Common myeloid progenitor, CD34-positive (primary cell): ENCODE data around the gene ANKRD10.
"Not testable (repeated sequence)": the region's sequence is repeated elsewhere in the genome, so short reads cannot be mapped to it uniquely, and the experiment has no call there.

Experiments
- CTCF ChIA-PET: fragments of 350-600 bp; sonication (Branson Sonifier 250); formaldehyde crosslinking; loops from one replicate; lab custom pipeline; 2021; ENCODE audit warnings: antibody characterized with exemption; lab: Charles Lee
- POLR2A ChIA-PET: fragments of 350-600 bp; sonication (Branson Sonifier 250); formaldehyde crosslinking; loops from one replicate; lab custom pipeline; 2021; ENCODE audit warnings: antibody characterized with exemption; lab: Charles Lee
- DNase-seq, 3 donors: peaks; one replicate each; pipeline versions ENCODE4 v3.0.0 to v3.0.0-alpha.2; 2013
- H3K27ac ChIP-seq, 2 experiments: 1 replicate in 1 of 2; 2 replicates in 1 of 2; pipeline ENCODE4 v1.7.0; 2013; ENCODE audit warnings: inconsistent platforms in 2 of 2, low read length in 2 of 2, mild to moderate bottlenecking in 2 of 2, low read depth in 1 of 2, moderate library complexity in 1 of 2; ENCODE audit not compliant: severe bottlenecking in 2 of 2, insufficient read depth in 1 of 2, poor library complexity in 1 of 2
- H3K27me3 ChIP-seq, 5 experiments: replicated peaks in 2 of 5; 1 replicate in 3 of 5; 2 replicates in 2 of 5; pipeline versions ENCODE4 v1.6.1 to v1.7.0; 2013; ENCODE audit warnings: low read length in 4 of 5, mild to moderate bottlenecking in 2 of 5, moderate library complexity in 2 of 5, inconsistent platforms in 1 of 5; ENCODE audit not compliant: insufficient read depth in 5 of 5, control insufficient read depth in 4 of 5
- H3K36me3 ChIP-seq, 4 experiments: 1 replicate in 2 of 4; 2 replicates in 2 of 4; pipeline versions ENCODE4 v1.6.1 to v1.7.0; 2013; ENCODE audit warnings: low read length in 3 of 4, control low read depth in 1 of 4, mild to moderate bottlenecking in 1 of 4; ENCODE audit not compliant: control insufficient read depth in 4 of 4, insufficient read depth in 4 of 4
- H3K4me1 ChIP-seq, 4 experiments: 1 replicate in 3 of 4; 2 replicates in 1 of 4; pipeline versions ENCODE4 v1.6.1 to v1.7.1; 2013; ENCODE audit warnings: low read length in 3 of 4, mild to moderate bottlenecking in 3 of 4, control low read depth in 1 of 4, inconsistent platforms in 1 of 4, moderate library complexity in 1 of 4; ENCODE audit not compliant: control insufficient read depth in 4 of 4, insufficient read depth in 4 of 4; ENCODE audit errors: control extremely low read depth in 1 of 4
- H3K4me3 ChIP-seq, 7 experiments: 1 replicate in 4 of 7; 2 replicates in 3 of 7; pipeline versions ENCODE4 v1.5.1 to v1.7.0; 2013; ENCODE audit warnings: mild to moderate bottlenecking in 7 of 7, low read length in 6 of 7, moderate library complexity in 6 of 7, inconsistent platforms in 2 of 7, low read depth in 2 of 7, control low read depth in 1 of 7; ENCODE audit not compliant: insufficient read depth in 4 of 7, control insufficient read depth in 1 of 7; ENCODE audit errors: extremely low read depth in 1 of 7
- H3K9me3 ChIP-seq, 5 experiments: 1 replicate in 4 of 5; 2 replicates in 1 of 5; pipeline versions ENCODE4 v1.6.1 to v1.7.1; 2013; ENCODE audit warnings: low read length in 4 of 5, mild to moderate bottlenecking in 2 of 5, inconsistent platforms in 1 of 5, low read depth in 1 of 5, moderate library complexity in 1 of 5; ENCODE audit not compliant: control insufficient read depth in 4 of 5, insufficient read depth in 2 of 5; ENCODE audit errors: control extremely low read depth in 1 of 5
- WGBS: methylation state at CpG from one replicate; pipeline ENCODE4 v1.1.5; 2013; ENCODE audit not compliant: insufficient coverage; 5-methylcytosine and 5-hydroxymethylcytosine counted together

The ANKRD10 gene

DNA sequence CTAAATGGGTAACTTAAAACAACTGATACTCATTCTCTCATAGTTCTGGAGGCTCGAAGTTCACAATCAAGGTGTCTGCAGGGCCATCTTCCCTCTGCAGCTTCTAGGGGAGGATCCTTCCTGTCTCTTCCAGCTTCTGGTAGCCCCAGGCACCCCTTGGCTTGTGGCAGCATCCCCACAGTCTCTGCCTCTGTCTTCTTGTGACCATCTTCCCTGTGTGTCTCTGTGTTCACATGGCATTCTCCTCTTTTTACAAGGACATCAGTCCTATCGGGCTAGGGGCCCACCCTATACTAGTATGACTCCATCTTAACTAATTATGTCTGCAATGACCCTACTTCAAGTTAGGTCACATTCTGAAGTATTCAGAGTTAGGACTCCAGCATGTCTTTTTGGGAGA lies 73.5 kb downstream of the ANKRD10 start:
- Histone ChIP-seq H3K27me3 (peaks cover 0 to 6% (median 0%) of the 10 kb centered on the region in 5 experiments), H3K27ac (no peak overlapping the region), H3K4me3 (no peak overlapping the region), H3K9me3 (peaks cover 0 to 6% (median 2%) of the 10 kb centered on the region in 5 experiments), H3K36me3 (no peaks in the 10 kb centered on the region), H3K4me1 (no peaks in the 10 kb centered on the region)
- ChIA-PET CTCF (no interaction called here), POLR2A (no interaction called here)
- WGBS, result 100% methylated on average over 2 of the region's 2 CpGs
- no peak for DNase-seq

DNA sequence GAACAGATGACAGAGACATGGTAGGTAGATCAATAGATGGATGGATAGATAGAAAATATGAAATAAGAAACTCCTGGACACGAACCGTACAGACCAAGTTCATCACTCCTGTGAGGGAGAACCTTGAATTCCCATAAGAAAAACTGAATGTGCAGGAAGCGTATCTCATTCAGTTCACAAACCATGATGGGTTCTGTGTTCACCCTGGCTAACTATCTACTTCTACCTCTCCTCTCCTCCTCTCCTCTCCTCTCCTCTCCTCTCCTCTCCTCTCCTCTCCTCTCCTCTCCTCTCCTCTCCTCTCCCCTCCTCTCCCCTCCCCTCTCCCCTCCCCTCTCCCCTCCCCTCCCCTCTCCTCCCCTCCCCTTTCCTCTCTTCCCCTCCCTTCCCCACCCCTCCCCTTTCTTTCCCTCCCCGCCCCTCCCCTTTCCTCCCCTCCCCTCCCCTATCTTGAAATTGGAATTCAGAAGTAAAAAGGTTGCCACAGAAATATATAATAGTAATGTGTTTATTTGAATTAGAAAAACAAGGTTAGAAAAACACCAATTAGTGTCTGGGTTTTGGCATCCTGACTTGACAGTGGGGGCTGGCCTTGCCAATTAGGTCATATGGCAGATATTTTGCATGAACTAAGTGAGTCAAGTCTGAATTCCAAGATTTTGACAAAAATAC lies 75.9 kb downstream of the ANKRD10 start:
- WGBS, result 83% methylated on average over 2 of the region's 4 CpGs
- Histone ChIP-seq H3K9me3 (peaks cover 0 to 6% (median 2%) of the 10 kb centered on the region in 5 experiments), H3K27ac (no peak overlapping the region), H3K36me3 (no peaks in the 10 kb centered on the region), H3K27me3 (peaks cover 0 to 8% (median 5%) of the 10 kb centered on the region in 5 experiments), H3K4me1 (no peaks in the 10 kb centered on the region), H3K4me3 (no peak overlapping the region)
- DNase-seq, result no peak
- CTCF ChIA-PET, result no interaction called here
- POLR2A ChIA-PET, result no interaction called here

DNA sequence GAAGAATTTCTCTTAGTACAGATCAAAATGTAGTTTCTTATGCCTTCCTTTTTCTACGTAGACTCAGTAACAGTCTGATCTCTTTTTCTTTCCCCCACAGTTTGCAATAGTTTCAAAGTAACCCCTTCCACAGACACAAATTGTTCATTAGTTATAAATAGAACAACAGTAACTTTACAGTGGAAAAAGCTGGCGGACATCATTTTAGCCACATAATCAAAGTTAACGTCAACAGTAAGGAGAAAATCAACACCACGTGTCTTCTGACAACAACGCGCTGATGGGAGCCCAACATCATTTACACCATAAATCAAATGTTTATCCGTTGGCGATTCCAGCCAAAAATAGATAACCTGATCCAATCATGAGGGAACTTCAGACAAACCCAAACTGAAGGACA lies 76.8 kb downstream of the ANKRD10 start:
- no peak for DNase-seq
- CTCF ChIA-PET, result no interaction called here
- Histone ChIP-seq H3K4me1 (no peaks in the 10 kb centered on the region), H3K9me3 (peaks cover 0 to 6% (median 2%) of the 10 kb centered on the region in 5 experiments), H3K36me3 (no peaks in the 10 kb centered on the region), H3K27me3 (peaks cover 0 to 8% (median 5%) of the 10 kb centered on the region in 5 experiments), H3K27ac (no peak overlapping the region), H3K4me3 (no peak overlapping the region)
- WGBS, result 95% methylated on average over 5 of the region's 8 CpGs
- POLR2A ChIA-PET, result no interaction called here

DNA sequence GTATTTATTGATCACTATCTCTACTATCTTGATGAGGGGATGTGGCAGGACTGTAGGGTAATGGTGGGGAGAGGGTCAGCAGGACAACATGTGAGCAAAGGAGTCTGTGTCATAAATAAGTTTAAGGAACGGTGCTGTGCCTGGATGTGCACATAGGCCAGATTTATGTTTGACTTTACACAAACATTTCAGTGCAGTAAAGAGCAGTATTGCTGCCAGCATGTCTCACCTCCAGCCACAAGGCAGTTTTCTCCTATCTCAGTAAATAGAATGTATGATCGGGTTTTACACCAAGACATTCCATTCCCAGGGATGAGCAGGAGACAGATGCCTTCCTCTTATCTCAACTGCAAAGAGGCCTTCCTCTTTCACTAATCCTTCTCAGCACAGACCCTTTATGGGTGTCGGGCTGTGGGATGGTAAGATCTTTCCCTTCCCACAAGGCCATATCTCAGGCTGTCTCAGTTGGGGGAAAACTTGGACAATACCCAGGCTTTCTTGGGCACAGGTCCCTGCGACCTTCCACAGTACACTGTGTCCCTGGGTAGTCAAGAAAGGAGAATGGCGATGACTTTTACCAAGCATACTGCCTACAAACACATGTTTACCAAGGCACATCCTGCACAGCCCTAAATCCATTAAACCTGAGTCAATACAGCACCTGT lies 77.3 kb downstream of the ANKRD10 start:
- H3K27ac ChIP-seq, DNase-seq, H3K4me3 ChIP-seq, H3K36me3 ChIP-seq, H3K4me1 ChIP-seq, H3K9me3 ChIP-seq, CTCF ChIA-PET, POLR2A ChIA-PET: not testable (repeated sequence)
- WGBS, result 100% methylated on average over 1 of the region's 5 CpGs
- peaks cover 0 to 10% (median 5%) of the 10 kb centered on the region in 5 experiments for H3K27me3 ChIP-seq

DNA sequence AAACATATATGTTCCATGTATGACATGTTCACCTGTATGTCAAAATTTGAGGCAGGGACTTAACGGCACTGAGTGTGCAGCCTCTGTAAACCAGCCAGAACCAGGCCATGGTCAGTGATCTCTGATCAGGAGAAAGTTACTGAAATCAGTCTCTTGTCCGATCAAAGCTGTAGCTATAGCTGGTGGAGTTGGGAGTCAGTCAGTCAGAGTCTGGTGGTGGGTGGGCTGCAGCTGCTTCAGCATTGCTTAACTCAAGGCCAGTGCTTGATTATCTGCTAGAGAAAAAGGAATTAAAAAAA lies 78.3 kb downstream of the ANKRD10 start:
- WGBS, result 100% methylated on average over 1 of the region's 2 CpGs
- POLR2A ChIA-PET, result no interaction called here
- CTCF ChIA-PET, result no interaction called here
- Histone ChIP-seq H3K27ac (no peak overlapping the region), H3K9me3 (peaks cover 0 to 3% (median 0%) of the 10 kb centered on the region in 5 experiments), H3K4me3 (no peak overlapping the region), H3K36me3 (no peaks in the 10 kb centered on the region), H3K27me3 (peaks cover 0 to 11% (median 5%) of the 10 kb centered on the region in 5 experiments), H3K4me1 (no peaks in the 10 kb centered on the region)
- DNase-seq, result no peak

DNA sequence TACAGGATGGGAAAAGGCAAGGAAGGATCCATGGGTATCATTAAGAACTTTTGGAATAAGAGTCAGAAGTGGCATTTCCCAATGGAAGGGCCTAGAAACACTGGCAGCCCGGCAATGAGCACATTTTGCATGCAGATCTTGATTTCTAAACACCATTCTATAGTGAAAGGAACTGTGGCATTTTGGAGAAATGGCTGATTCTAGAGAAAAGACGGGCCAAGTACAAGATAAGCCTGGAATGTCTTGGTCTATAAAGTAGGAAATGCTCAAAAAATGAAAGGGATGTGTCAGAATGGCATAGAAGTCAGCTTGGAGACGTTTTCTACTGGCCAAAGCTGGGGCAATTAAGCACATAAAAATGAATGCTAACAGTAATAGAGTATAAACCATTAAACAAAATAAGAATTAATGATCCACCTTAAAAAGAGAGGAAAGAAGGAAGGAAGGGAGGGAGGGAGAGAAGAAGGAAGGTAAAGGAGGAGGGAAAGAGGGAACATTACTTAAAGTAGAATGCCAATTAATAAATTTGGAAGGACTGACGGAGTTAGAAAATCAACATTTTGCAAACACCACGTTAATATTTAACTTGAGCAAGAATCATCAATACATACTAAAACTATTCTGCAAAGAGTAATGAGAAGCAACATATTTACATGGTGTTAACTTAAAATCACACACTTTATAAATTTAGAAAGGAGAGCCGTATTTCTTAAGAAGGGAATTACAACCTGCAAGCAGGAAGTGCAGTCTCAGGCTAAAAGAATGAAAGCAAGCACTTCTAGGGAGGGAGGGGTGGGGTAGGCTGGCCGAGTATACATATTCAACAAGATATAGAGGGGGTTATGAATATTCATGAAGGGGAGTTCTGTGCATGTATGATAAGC lies 78.9 kb downstream of the ANKRD10 start:
- no peak overlapping the region for H3K4me3 ChIP-seq
- WGBS, result 80% methylated on average over 4 of the region's 7 CpGs
- H3K36me3 ChIP-seq, result no peaks in the 10 kb centered on the region
- peaks cover 0 to 13% (median 7%) of the 10 kb centered on the region in 5 experiments for H3K27me3 ChIP-seq
- H3K9me3 ChIP-seq, result no peaks in the 10 kb centered on the region
- no peaks in the 10 kb centered on the region for H3K4me1 ChIP-seq
- POLR2A ChIA-PET, result no interaction called here
- H3K27ac ChIP-seq, result no peak overlapping the region
- DNase-seq, result no peak
- CTCF ChIA-PET, result interaction anchor here (0.6 kb wide), 1 partner anchor 88 kb away, joined by 3 read pairs; no protein-coding TSS in a partner anchor
